Measurements from ENCODE around the gene TIMM10.

Gene TIMM10

DNA sequence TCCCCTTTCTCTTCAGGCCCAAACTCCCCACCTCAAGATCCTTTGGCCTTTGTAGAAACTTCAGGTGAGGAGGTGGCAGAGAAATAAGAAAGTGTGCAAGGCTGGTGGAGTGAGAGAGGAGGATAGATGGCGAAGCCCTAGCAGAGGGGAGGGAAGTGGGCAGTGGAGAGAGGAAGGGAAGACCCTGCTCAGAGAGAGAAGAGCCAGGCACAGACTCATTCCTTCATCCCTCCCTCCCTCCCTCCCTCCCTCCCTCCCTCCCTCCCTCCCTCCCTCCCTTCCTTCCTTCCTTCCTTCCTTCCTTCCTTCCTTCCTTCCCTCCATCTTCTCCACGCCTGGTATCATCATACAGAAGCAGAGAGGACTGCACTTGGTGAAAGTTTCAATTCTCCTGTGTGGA, 49.2 kb downstream of the TIMM10 start:
- TF ChIP-seq, protein P1, sequence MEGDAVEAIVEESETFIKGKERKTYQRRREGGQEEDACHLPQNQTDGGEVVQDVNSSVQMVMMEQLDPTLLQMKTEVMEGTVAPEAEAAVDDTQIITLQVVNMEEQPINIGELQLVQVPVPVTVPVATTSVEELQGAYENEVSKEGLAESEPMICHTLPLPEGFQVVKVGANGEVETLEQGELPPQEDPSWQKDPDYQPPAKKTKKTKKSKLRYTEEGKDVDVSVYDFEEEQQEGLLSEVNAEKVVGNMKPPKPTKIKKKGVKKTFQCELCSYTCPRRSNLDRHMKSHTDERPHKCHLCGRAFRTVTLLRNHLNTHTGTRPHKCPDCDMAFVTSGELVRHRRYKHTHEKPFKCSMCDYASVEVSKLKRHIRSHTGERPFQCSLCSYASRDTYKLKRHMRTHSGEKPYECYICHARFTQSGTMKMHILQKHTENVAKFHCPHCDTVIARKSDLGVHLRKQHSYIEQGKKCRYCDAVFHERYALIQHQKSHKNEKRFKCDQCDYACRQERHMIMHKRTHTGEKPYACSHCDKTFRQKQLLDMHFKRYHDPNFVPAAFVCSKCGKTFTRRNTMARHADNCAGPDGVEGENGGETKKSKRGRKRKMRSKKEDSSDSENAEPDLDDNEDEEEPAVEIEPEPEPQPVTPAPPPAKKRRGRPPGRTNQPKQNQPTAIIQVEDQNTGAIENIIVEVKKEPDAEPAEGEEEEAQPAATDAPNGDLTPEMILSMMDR (IDR thresholded peaks at IDR 0.05; ENCODE audit: low read depth, low read length) = no peak
- Histone ChIP-seq H3K9me3 (no peaks in the 10 kb centered on the region), H3K4me1 (no peaks in the 10 kb centered on the region; the same call in 1 of the 2 replicates), H3K27me3 (peaks cover 8% of the 10 kb centered on the region), H3K36me3 (no peaks in the 10 kb centered on the region), H3K4me3 (ENCODE audit: low read depth, low read length) (no peak overlapping the region)
- DNase-seq = no peak

GRCh38 chr11:57480409-57481137, 50.0 kb downstream of the TIMM10 start:
- Histone ChIP-seq H3K9me3 (no peaks in the 10 kb centered on the region), H3K4me3 (ENCODE audit: low read depth, low read length) (no peak overlapping the region), H3K4me1 (no peaks in the 10 kb centered on the region; the same call in 1 of the 2 replicates), H3K27me3 (peaks cover 15% of the 10 kb centered on the region), H3K36me3 (no peaks in the 10 kb centered on the region)
- TF ChIP-seq, protein P1 (IDR thresholded peaks at IDR 0.05; ENCODE audit: low read depth, low read length) = peak; percentile 70
- DNase-seq = peak; percentile 64

- TF ChIP-seq, protein P1 (IDR thresholded peaks at IDR 0.05; ENCODE audit: low read depth, low read length) = no peak
- Histone ChIP-seq H3K4me3 (ENCODE audit: low read depth, low read length) (no peak overlapping the region), H3K27me3 (peaks cover 15% of the 10 kb centered on the region), H3K4me1 (no peaks in the 10 kb centered on the region; the same call in 1 of the 2 replicates), H3K9me3 (no peaks in the 10 kb centered on the region), H3K36me3 (no peaks in the 10 kb centered on the region)
- DNase-seq = no peak
Observed at GRCh38 chr11:57479911-57480310, 50.6 kb downstream of the TIMM10 start.

GRCh38 chr11:57479021-57479663, 51.4 kb downstream of the TIMM10 start:
- H3K4me3 ChIP-seq (ENCODE audit: low read depth, low read length) = no peak overlapping the region
- peaks cover 15% of the 10 kb centered on the region for H3K27me3 ChIP-seq
- H3K36me3 ChIP-seq = no peaks in the 10 kb centered on the region
- TF ChIP-seq, protein P1 (IDR thresholded peaks at IDR 0.05; ENCODE audit: low read depth, low read length) = no peak
- no peak for DNase-seq
- no peaks in the 10 kb centered on the region; the same call in 1 of the 2 replicates for H3K4me1 ChIP-seq
- no peaks in the 10 kb centered on the region for H3K9me3 ChIP-seq

All from BE2C (cell line).